Skeletal muscle cell (primary cell): ENCODE measurements around the gene ARPC5L.
"Not testable (repeated sequence)": the region's sequence is repeated elsewhere in the genome, so short reads cannot be mapped to it uniquely, and the experiment has no call there.

ENCODE experiments used
- DNase-seq: peaks from one replicate; pipeline ENCODE4 v3.0.0-alpha.2; 2010; ENCODE audit warnings: low read depth
- H3K4me3 ChIP-seq: 2 replicates; pipeline ENCODE4 v1.5.1; 2011; ENCODE audit warnings: low read depth, mild to moderate bottlenecking, control low read depth, low read length, moderate library complexity

The ARPC5L gene

DNA sequence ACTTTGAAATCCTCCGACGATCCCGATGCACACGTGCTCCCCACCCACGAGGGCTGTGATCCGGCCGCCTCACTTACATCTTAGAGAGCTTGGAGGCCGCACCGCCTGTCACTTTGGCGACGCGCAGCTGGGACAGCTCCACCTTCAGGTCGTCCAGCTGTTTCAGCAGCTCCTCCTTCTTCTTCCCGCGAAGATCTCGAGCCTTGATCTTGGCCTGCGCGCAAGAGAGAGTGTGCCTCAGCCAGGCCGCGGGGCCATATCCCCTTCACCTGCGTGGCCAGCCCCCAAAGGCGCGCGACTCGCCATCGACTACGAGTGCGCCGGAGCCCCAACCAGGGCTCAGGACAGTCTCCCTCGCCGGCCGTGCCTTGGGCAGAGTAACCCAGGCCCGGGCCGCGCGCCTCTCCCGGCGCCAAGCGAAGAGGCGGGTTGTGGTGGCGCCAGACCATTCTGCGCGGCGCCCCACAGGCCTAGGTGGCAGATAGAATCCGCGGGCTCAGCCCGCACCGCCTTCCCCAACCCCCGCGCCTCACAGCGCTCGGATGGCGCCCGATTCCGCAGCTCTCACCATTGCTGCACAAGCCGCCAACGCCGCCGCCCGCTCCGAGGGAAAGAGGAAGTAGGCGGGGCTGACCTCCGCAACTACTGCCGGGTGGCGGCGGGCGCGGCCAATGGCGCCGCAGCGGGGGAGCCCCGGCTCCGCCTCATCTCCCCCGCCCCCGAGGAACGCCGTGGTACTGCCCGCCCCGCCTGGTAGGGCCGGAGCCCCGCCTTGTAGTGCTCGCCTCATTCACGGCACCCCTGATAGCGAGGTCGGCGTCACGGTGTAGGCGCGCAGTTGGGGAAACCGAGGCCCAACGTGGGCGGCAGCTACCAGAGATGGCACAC is at the start of gene ARPC5L, which contains the start of gene RPL35:
Gene ARPC5L, plus strand, starts transcription at position 789 of the 888 bp plus-strand sequence. CDS start 7,161 bp downstream, outside the sequence.
Gene RPL35, minus strand, starts transcription at position 616 of the 888 bp plus-strand sequence. Its CDS starts 45 bp downstream, at position 571.
- DNase-seq: peak; percentile 74
- peak within 1 kb of the TSS; percentile 94 for H3K4me3 ChIP-seq

DNA sequence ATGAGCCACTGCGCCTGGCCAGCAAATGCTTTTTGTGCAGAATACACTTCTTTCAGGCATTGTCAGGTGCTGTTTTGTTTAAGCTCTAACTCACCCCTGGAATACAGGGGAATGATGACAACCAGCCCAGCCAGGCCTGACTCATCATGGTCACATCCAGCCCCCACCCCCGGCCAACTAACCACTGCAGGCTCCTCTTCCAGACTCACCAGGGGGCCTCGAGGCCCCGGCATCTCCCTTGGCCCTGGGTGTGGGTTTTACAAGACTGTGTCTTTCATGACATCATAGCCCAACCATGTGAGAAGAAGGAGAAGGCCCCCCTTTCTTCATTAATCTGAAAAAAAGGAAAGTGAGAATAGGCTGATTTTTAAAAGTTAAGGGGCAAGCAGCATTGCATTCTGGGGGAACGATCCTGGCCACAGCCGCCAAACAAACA is 49.5 kb upstream of the ARPC5L start:
- DNase-seq: peak; percentile 98
- H3K4me3 ChIP-seq: no peak overlapping the region

DNA sequence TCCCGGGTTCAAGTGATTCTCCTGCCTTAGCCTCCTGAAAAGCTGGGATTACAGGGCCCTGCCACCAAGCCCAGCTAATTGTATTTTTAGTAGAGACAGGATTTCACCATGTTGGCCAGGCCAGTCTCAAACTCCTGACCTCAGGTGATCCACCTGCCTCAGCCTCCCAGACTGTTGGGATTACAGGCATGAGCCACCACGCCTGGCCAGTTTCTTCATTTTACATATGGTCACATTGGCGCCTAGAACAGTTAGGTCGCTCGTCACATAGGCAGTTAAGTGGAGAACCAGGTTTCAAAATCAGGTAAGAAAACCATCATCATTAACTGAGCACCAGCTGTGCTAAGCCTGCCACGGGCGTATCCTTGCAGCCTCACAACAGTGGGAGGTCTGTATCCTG is 48.9 kb upstream of the ARPC5L start:
- H3K4me3 ChIP-seq: no peak overlapping the region
- no peak for DNase-seq

DNA sequence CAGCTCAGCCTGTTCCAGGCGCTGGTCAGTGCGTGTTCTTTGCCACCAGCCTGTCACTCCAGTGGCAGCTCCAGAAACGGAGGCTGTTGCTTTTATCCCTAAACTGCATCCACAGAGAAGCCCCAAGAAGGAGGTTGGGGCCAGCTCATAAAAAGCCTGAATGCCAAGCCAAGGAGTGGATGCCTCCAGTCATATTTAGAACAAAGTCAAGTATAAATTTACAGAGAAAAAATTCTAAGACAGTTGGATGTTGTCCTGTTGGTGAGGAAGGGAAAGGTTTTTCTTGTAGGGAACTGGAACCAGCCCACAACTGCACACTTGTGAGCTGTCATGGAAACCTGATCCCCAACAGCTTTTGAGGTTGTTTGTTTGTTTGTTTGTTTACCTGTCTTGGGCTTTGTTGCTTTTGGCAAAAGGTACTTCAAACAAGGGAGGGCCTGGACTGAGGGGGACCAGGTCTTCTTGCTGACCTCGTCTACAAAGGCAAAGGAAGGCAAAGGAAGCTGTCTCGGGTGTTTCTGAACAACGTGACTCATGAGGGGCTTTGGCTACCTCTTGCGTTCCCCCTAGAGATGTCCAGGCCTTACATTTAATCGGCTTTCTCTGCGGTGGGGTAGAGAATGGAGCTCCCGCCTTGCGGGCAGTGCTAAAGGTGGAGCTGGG is 48.3 kb upstream of the ARPC5L start:
- no peak for DNase-seq

DNA sequence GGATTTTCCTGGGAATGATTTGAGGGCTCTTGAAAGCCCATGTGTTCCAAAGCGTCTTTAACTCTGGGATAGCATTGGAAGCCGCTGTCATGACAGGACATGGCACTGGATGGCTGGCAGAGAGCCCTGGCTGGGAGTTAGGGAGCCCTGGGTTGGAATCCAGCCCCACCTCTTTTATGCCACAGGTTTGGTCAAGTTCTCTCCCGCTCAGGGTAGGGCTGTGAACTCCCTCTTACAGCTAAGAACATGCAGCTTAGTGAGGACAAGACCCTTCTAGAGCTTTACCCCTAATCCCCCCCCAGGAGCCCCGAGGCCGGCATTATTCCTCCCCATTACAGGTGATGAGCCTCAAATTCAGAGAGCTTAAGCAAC is 47.8 kb upstream of the ARPC5L start:
- H3K4me3 ChIP-seq: no peak overlapping the region
- no peak for DNase-seq

More for the DNA sequence above, 48.3 kb upstream of the ARPC5L start:
- no peak overlapping the region for H3K4me3 ChIP-seq

GRCh38 chr9:124815601-124816000 is 46.3 kb upstream of the ARPC5L start:
- DNase-seq: no peak
- no peak overlapping the region for H3K4me3 ChIP-seq

DNA sequence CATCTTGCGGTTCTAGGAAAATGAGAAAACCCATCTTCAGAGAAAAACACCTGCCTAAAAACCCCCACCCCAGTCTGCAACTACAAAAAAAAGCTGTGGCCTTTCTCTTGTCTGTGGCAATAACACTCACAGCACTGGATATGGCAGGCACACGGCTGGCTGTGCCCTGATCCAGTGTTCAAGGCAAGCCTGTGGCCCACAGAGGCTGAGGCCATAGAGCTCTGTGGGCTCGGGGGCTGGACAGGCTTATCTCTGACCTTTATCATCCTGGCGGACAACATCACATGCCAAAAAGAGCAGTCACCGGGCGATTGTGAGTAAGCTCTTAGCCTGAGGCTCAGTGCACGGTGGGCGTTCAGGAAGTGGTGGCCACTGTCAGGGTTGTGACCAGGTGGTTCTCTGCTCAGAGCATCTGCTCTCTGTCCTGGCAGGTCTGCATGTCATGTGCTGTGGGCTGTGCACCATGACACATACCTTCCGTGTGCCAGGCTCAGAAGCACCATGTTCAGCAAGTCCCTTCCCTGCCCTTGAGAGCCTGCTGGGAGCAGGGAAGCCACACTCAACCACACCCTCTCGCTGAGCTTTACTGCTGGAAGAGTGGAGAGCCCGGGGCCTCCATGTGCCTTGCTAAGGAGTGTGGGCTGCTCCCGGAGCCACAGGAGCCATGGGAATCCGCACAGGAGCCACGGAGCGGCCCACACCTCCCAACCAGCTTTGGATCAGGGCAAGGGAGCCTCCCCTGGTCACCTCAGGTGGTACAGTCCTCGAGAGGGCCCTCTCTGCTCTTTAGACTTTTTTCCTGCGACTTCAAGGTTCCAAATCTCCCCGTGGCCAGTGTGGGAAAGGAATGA is 43.3 kb upstream of the ARPC5L start:
- no peak overlapping the region for H3K4me3 ChIP-seq
- no peak for DNase-seq

- no peak for DNase-seq
- no peak overlapping the region for H3K4me3 ChIP-seq
These were observed 41.0 kb upstream of the ARPC5L start for GRCh38 chr9:124820698-124821623.

GRCh38 chr9:124828489-124829333 is 33.2 kb upstream of the ARPC5L start:
- no peak for DNase-seq
- no peak overlapping the region for H3K4me3 ChIP-seq

DNA sequence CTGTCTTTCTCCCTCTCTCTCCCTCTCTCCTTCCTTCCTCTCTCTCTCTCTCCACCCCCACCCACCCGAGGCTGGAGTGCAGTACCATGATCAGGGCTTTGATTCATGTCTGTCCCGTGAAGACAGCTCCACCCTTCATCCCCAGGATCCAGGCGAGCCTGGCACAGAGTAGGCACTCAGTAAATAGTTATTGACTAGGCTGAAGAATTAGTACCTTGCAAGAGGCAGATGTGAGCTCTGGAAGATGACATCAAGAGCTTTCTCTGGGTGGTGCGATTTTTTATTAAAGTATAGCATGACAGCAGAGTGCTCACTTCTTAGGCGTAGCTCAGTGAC is 32.6 kb upstream of the ARPC5L start:
- H3K4me3 ChIP-seq: no peak overlapping the region
- no peak for DNase-seq

DNA sequence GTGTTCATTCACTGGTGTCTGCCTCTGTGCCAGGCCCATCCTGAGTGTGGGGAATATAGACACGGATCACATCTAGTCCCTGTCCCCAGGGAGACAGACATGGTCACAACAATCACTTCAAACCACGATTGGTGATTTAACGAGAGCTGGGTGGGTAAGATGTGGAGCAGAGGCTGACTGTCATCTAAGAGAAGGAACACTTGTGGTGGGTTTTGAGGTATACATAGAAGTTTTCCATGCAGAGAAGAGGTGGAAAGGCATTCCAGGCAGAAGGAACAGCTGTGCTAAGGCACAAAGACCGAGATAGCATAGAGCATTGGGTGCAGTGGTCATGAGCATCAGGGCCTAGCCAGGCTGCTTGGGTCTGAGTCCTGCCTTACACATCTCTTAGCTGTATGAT is 31.3 kb upstream of the ARPC5L start:
- no peak overlapping the region for H3K4me3 ChIP-seq
- DNase-seq: no peak

- no peak overlapping the region for H3K4me3 ChIP-seq
- no peak for DNase-seq
These were observed 30.1 kb upstream of the ARPC5L start for GRCh38 chr9:124831642-124832364.

- H3K4me3 ChIP-seq: no peak overlapping the region
- no peak for DNase-seq
These were observed 27.3 kb upstream of the ARPC5L start for GRCh38 chr9:124834591-124834990.

GRCh38 chr9:124835026-124835557 is 26.8 kb upstream of the ARPC5L start:
- peak; percentile 68 for DNase-seq
- H3K4me3 ChIP-seq: no peak overlapping the region

GRCh38 chr9:124838132-124838531 is 23.8 kb upstream of the ARPC5L start:
- not testable (repeated sequence) for H3K4me3 ChIP-seq, DNase-seq

GRCh38 chr9:124838567-124839275 is 23.2 kb upstream of the ARPC5L start:
- not testable (repeated sequence) for H3K4me3 ChIP-seq

More at GRCh38 chr9:124838567-124839275, 23.2 kb upstream of the ARPC5L start:
- DNase-seq: not testable (repeated sequence)
